ENCODE measurements around the gene HDGF.

DNA sequence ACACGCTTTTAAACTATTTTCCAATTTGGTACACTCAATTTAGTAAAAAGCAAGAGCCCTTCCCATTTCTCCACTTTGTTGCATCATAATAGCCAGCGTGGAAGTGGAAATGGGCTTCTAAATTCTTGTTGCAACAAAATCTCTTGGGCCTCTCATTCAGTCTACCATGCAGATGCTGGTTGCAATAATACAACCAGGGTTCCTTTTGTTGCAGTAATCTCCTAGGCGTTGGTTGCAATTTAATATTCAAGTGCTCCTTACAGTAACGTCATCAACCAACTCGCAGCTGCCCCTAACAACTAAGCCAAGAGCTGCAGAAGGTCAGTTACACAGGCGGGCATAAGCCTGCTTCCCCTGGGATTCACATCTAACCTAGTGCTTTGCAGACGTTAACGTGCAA is 2.7 kb upstream of the HDGF start:
- TF ChIP-seq EZH2 (IDR thresholded peaks at IDR 0.05; ENCODE audit: low read depth, unreplicated experiment) (no peak), EZH2phosphoT487 (IDR thresholded peaks at IDR 0.05; ENCODE audit: unreplicated experiment) (no peak), JUNB (IDR thresholded peaks at IDR 0.05; ENCODE audit: unreplicated experiment) (no peak)
- TF ChIP-seq, protein P1, sequence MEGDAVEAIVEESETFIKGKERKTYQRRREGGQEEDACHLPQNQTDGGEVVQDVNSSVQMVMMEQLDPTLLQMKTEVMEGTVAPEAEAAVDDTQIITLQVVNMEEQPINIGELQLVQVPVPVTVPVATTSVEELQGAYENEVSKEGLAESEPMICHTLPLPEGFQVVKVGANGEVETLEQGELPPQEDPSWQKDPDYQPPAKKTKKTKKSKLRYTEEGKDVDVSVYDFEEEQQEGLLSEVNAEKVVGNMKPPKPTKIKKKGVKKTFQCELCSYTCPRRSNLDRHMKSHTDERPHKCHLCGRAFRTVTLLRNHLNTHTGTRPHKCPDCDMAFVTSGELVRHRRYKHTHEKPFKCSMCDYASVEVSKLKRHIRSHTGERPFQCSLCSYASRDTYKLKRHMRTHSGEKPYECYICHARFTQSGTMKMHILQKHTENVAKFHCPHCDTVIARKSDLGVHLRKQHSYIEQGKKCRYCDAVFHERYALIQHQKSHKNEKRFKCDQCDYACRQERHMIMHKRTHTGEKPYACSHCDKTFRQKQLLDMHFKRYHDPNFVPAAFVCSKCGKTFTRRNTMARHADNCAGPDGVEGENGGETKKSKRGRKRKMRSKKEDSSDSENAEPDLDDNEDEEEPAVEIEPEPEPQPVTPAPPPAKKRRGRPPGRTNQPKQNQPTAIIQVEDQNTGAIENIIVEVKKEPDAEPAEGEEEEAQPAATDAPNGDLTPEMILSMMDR (conservative IDR thresholded peaks at IDR 0.05; ENCODE audit: low read depth in 2 of 2): no peak
- TF ChIP-seq, protein P2, sequence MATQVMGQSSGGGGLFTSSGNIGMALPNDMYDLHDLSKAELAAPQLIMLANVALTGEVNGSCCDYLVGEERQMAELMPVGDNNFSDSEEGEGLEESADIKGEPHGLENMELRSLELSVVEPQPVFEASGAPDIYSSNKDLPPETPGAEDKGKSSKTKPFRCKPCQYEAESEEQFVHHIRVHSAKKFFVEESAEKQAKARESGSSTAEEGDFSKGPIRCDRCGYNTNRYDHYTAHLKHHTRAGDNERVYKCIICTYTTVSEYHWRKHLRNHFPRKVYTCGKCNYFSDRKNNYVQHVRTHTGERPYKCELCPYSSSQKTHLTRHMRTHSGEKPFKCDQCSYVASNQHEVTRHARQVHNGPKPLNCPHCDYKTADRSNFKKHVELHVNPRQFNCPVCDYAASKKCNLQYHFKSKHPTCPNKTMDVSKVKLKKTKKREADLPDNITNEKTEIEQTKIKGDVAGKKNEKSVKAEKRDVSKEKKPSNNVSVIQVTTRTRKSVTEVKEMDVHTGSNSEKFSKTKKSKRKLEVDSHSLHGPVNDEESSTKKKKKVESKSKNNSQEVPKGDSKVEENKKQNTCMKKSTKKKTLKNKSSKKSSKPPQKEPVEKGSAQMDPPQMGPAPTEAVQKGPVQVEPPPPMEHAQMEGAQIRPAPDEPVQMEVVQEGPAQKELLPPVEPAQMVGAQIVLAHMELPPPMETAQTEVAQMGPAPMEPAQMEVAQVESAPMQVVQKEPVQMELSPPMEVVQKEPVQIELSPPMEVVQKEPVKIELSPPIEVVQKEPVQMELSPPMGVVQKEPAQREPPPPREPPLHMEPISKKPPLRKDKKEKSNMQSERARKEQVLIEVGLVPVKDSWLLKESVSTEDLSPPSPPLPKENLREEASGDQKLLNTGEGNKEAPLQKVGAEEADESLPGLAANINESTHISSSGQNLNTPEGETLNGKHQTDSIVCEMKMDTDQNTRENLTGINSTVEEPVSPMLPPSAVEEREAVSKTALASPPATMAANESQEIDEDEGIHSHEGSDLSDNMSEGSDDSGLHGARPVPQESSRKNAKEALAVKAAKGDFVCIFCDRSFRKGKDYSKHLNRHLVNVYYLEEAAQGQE (IDR thresholded peaks at IDR 0.05; ENCODE audit: unreplicated experiment): no peak

Measured in GM23338 (cell line).